OCI-LY7 (cell line): Measurements from ENCODE around the gene ZNF318.
"Not testable (repeated sequence)": the region's sequence is repeated elsewhere in the genome, so short reads cannot be mapped to it uniquely, and the experiment has no call there.

Experiments
- CTCF ChIP-seq: fragments of 200-600 bp; sonication (generic); conservative IDR thresholded peaks from 2 replicates; pipeline ENCODE4 v1.5.1; 2014; ENCODE audit warnings: mild to moderate bottlenecking, antibody characterized with exemption, low read length, moderate library complexity, mixed read lengths
- EZH2phosphoT487 ChIP-seq: fragments of 200-600 bp; sonication (generic); IDR thresholded peaks from 2 replicates; pipeline ENCODE4 v1.6.1; 2018; ENCODE audit warnings: low read depth, borderline replicate concordance, mild to moderate bottlenecking, mixed run types, antibody characterized with exemption, low read length, moderate library complexity, mixed read lengths

- not testable (repeated sequence) for TF ChIP-seq CTCF, EZH2phosphoT487
These were observed 66.4 kb downstream of the ZNF318 start for GRCh38 chr6:43303006-43303405.
